Hepatocyte (in vitro differentiated cells): Measurements from ENCODE around the gene NANOS3. TPM values are rescaled to one million over a fixed set of nuclear protein-coding genes. Genes with fewer than 3 reads are reported as not detected.
A peak's percentile ranks its signal among the peaks of the same experiment; 100 is the strongest.

Experiments used
- DNase-seq: peaks from one replicate; pipeline ENCODE4 v3.0.0-alpha.2; 2016; ENCODE audit warnings: low spot score
- H2AFZ ChIP-seq: fragments of 200-600 bp; sonication (generic); 2 replicates; pipeline ENCODE4 v1.6.0; 2016; ENCODE audit warnings: antibody characterized with exemption, mild to moderate bottlenecking
- H3K27ac ChIP-seq: fragments of 200-600 bp; sonication (generic); 2 replicates; pipeline ENCODE4 v1.5.1; 2016; ENCODE audit warnings: mild to moderate bottlenecking
- H3K27me3 ChIP-seq: fragments of 200-600 bp; sonication (generic); 2 replicates; pipeline ENCODE4 v1.6.1; 2016
- H3K36me3 ChIP-seq: fragments of 200-600 bp; sonication (generic); replicated peaks from 2 replicates; pipeline ENCODE4 v1.5.1; 2016; ENCODE audit warnings: low read depth; ENCODE audit not compliant: insufficient read depth
- H3K4me1 ChIP-seq: fragments of 200-600 bp; sonication (generic); 2 replicates; pipeline ENCODE4 v1.5.1; 2016; ENCODE audit warnings: mild to moderate bottlenecking, moderate library complexity; ENCODE audit not compliant: insufficient read depth
- H3K4me2 ChIP-seq: fragments of 200-600 bp; sonication (generic); 2 replicates; pipeline ENCODE4 v1.6.0; 2016
- H3K4me3 ChIP-seq: fragments of 200-600 bp; sonication (generic); 2 replicates; pipeline ENCODE4 v1.5.1; 2016; ENCODE audit warnings: mild to moderate bottlenecking
- H3K79me2 ChIP-seq: fragments of 200-600 bp; sonication (generic); 2 replicates; pipeline ENCODE4 v1.6.0; 2017; ENCODE audit warnings: mild to moderate bottlenecking
- H3K9me2 ChIP-seq: fragments of 200-600 bp; sonication (generic); replicated peaks from 2 replicates; pipeline ENCODE4 v1.6.0; 2017; ENCODE audit warnings: mild to moderate bottlenecking; ENCODE audit not compliant: insufficient read depth
- H3K9me3 ChIP-seq: fragments of 200-600 bp; sonication (generic); 2 replicates; pipeline ENCODE4 v1.5.1; 2016; ENCODE audit warnings: low read depth, mild to moderate bottlenecking
- H4K20me1 ChIP-seq: fragments of 200-600 bp; sonication (generic); 2 replicates; pipeline ENCODE4 v1.6.0; 2016; ENCODE audit warnings: mild to moderate bottlenecking; ENCODE audit not compliant: insufficient read depth, poor library complexity, severe bottlenecking
- CTCF ChIP-seq: fragments of 200-600 bp; sonication (generic); IDR thresholded peaks from 2 replicates; pipeline ENCODE4 v1.5.1; 2016; ENCODE audit warnings: antibody characterized with exemption, mild to moderate bottlenecking; ENCODE audit not compliant: poor library complexity
- EZH2 ChIP-seq: fragments of 200-600 bp; sonication (generic); IDR thresholded peaks from 2 replicates; pipeline ENCODE4 v1.6.1; 2016; ENCODE audit warnings: antibody characterized with exemption, mild to moderate bottlenecking, borderline replicate concordance
- EZH2phosphoT487 ChIP-seq: fragments of 200-600 bp; sonication (generic); IDR thresholded peaks from one replicate; pipeline ENCODE4 v1.6.1; 2018; ENCODE audit warnings: antibody characterized with exemption, mild to moderate bottlenecking, low read depth, moderate library complexity; ENCODE audit not compliant: unreplicated experiment, severe bottlenecking
- WGBS: methylation state at CpG from one replicate; pipeline ENCODE4 v1.1.6; 2016; ENCODE audit warnings: low lambda C conversion rate; ENCODE audit errors: missing lambda C conversion rate; 5-methylcytosine and 5-hydroxymethylcytosine counted together
- polyA plus RNA-seq: library from polyadenylated mRNA; unstranded; fragments of >200 nt; fragmentation: Nextera tagmentation; extraction: Ambion mirVana; gene quantifications from 2 replicates; pipeline ENCODE4 v1.2.1, GENCODE V29; 2016
- total RNA-seq: library from RNA; depleted of rRNA; stranded (reverse); fragments of >200 nt; gene quantifications from 2 replicates; pipeline ENCODE4 v1.2.3, GENCODE V29; 2014

The NANOS3 gene
- total and polyA plus RNA-seq, 2 experiments from 2014 or later: 0.60 to 2.1 TPM

GRCh38 chr19:13848340-13848677 lies 28.6 kb upstream of the NANOS3 start:
- Histone ChIP-seq H3K4me3 (no peak overlapping the region), H3K4me1 (peaks cover 67% of the 10 kb centered on the region), H3K27ac (peak overlapping the region; percentile 99), H3K9me3 (no peaks in the 10 kb centered on the region), H3K27me3 (no peaks in the 10 kb centered on the region), H2AFZ (no peak overlapping the region), H3K9me2 (no peaks in the 10 kb centered on the region), H4K20me1 (no peaks in the 10 kb centered on the region), H3K36me3 (no peaks in the 10 kb centered on the region), H3K4me2 (peak overlapping the region; percentile 81), H3K79me2 (no peaks in the 10 kb centered on the region)
- no peak for DNase-seq
- 73% methylated on average over 4 of the region's 4 CpGs for WGBS
- no peak for TF ChIP-seq EZH2

GRCh38 chr19:13848798-13849676 lies 27.9 kb upstream of the NANOS3 start:
- no peak for DNase-seq
- H4K20me1 ChIP-seq: no peaks in the 10 kb centered on the region
- H3K4me1 ChIP-seq: peaks cover 66% of the 10 kb centered on the region
- H3K4me2 ChIP-seq: no peak overlapping the region
- H3K4me3 ChIP-seq: no peak overlapping the region
- no peaks in the 10 kb centered on the region for H3K9me2 ChIP-seq
- no peaks in the 10 kb centered on the region for H3K36me3 ChIP-seq
- WGBS: 80% methylated on average over 16 of the region's 16 CpGs
- H3K27me3 ChIP-seq: no peaks in the 10 kb centered on the region
- no peaks in the 10 kb centered on the region for H3K9me3 ChIP-seq
- no peak for TF ChIP-seq CTCF
- H3K79me2 ChIP-seq: no peaks in the 10 kb centered on the region
- H3K27ac ChIP-seq: peak overlapping the region; percentile 99
- H2AFZ ChIP-seq: no peak overlapping the region

GRCh38 chr19:13849991-13850909 lies 26.7 kb upstream of the NANOS3 start:
- no peaks in the 10 kb centered on the region for H3K9me3 ChIP-seq
- peak overlapping the region; percentile 82 for H3K4me2 ChIP-seq
- no peaks in the 10 kb centered on the region for H4K20me1 ChIP-seq
- peak overlapping the region; percentile 24 for H2AFZ ChIP-seq
- peak; percentile 96 for DNase-seq
- no peak overlapping the region for H3K4me3 ChIP-seq
- H3K4me1 ChIP-seq: peaks cover 58% of the 10 kb centered on the region
- TF ChIP-seq EZH2phosphoT487: no peak
- TF ChIP-seq EZH2: no peak
- no peak for TF ChIP-seq CTCF
- H3K36me3 ChIP-seq: no peaks in the 10 kb centered on the region
- no peaks in the 10 kb centered on the region for H3K79me2 ChIP-seq
- WGBS: 64% methylated on average over 20 of the region's 66 CpGs
- H3K9me2 ChIP-seq: no peaks in the 10 kb centered on the region
- no peaks in the 10 kb centered on the region for H3K27me3 ChIP-seq
- H3K27ac ChIP-seq: peak overlapping the region; percentile 99
